Activated naive CD4-positive, alpha-beta T cell treated with anti-CD3 and anti-CD28 coated beads for 36 hours (primary cell): ENCODE measurements around the gene IL22RA2. TPM values are rescaled to one million over a fixed set of nuclear protein-coding genes. Genes with fewer than 3 reads are reported as not detected.
A peak's percentile ranks its signal among the peaks of the same experiment; 100 is the strongest.
"Not testable (repeated sequence)": the region's sequence is repeated elsewhere in the genome, so short reads cannot be mapped to it uniquely, and the experiment has no call there.

Experiments used
- CTCF ChIA-PET: fragments of 350-600 bp; sonication (Branson Sonifier 250); formaldehyde crosslinking; loops from one replicate; lab custom pipeline; 2021; ENCODE audit warnings: antibody characterized with exemption; lab: Charles Lee
- DNase-seq: peaks from one replicate; pipeline ENCODE4 v3.0.0-alpha.2; 2020
- H3K27ac Mint-ChIP-seq: one replicate; pipeline ENCODE4 v1.8.0; 2021; ENCODE audit warnings: mild to moderate bottlenecking, mixed read lengths
- H3K27me3 Mint-ChIP-seq: one replicate; pipeline ENCODE4 v1.8.0; 2021; ENCODE audit warnings: low read depth, mixed read lengths
- H3K36me3 Mint-ChIP-seq: one replicate; pipeline ENCODE4 v1.8.0; 2021; ENCODE audit warnings: low read depth, mixed read lengths
- H3K4me1 Mint-ChIP-seq: one replicate; pipeline ENCODE4 v1.8.0; 2021; ENCODE audit warnings: low read depth, mixed read lengths
- H3K4me3 Mint-ChIP-seq: one replicate; pipeline ENCODE4 v1.8.0; 2021; ENCODE audit warnings: mild to moderate bottlenecking, moderate library complexity, mixed read lengths
- H3K9me3 Mint-ChIP-seq: one replicate; pipeline ENCODE4 v1.8.0; 2021; ENCODE audit warnings: mixed read lengths
- intact Hi-C: fragments of 100-400 bp; cut with micrococcal nuclease; formaldehyde crosslinking; loops from one replicate; pipeline ENCODE4 v1.15.1; 2023
- total RNA-seq, 2 experiments: library from RNA; stranded (reverse); gene quantifications; one replicate each; pipeline ENCODE4 v1.2.3, GENCODE V29; 2021

Gene IL22RA2
- not detected for total RNA-seq

- DNase-seq: no peak
- intact Hi-C loops: no loop called here
- no peaks in the 10 kb centered on the region for H3K36me3 Mint-ChIP-seq
- no peak within 1 kb of the TSS for H3K27ac Mint-ChIP-seq
- peaks cover 10% of the 10 kb centered on the region for H3K4me1 Mint-ChIP-seq
- H3K27me3 Mint-ChIP-seq: peaks cover 2% of the 10 kb centered on the region
- no peaks in the 10 kb centered on the region for H3K9me3 Mint-ChIP-seq
- H3K4me3 Mint-ChIP-seq: no peak within 1 kb of the TSS
- CTCF ChIA-PET: no interaction called here
These were observed at the start of gene IL22RA2 for GRCh38 chr6:137173501-137173900. TSS of gene IL22RA2 (minus strand) at chr6:137173644. CDS start at chr6:137161749, 11,895 bp downstream.

GRCh38 chr6:137222381-137222780 lies 48.9 kb upstream of the IL22RA2 start:
- Mint-ChIP-seq H3K9me3 (no peaks in the 10 kb centered on the region), H3K4me1 (peaks cover 42% of the 10 kb centered on the region), H3K27me3 (no peaks in the 10 kb centered on the region), H3K4me3 (no peak overlapping the region), H3K27ac (no peak overlapping the region), H3K36me3 (peaks cover 4% of the 10 kb centered on the region)
- intact Hi-C loops: no loop called here
- CTCF ChIA-PET: interaction anchor here (0.7 kb wide), 1 partner anchor 229 kb away, joined by 3 read pairs; no protein-coding TSS in a partner anchor
- no peak for DNase-seq

- Mint-ChIP-seq H3K4me3 (peak overlapping the region; percentile 93), H3K27ac (peak overlapping the region; percentile 93), H3K36me3 (peaks cover 4% of the 10 kb centered on the region), H3K4me1 (peaks cover 50% of the 10 kb centered on the region), H3K27me3 (no peaks in the 10 kb centered on the region), H3K9me3 (no peaks in the 10 kb centered on the region)
- CTCF ChIA-PET: interaction anchor here (0.6 kb wide), 1 partner anchor 1215 kb away, joined by 3 read pairs; no protein-coding TSS in a partner anchor
- no peak for DNase-seq
- intact Hi-C loops: loop anchor here (1.0 to 5.0 kb wide), 10 partner anchors 15 to 1722 kb away; partner anchors contain the start of genes AHI1, BCLAF1, PEX7 and SLC35D3
These were observed 46.3 kb upstream of the IL22RA2 start for GRCh38 chr6:137219664-137220252.

DNA sequence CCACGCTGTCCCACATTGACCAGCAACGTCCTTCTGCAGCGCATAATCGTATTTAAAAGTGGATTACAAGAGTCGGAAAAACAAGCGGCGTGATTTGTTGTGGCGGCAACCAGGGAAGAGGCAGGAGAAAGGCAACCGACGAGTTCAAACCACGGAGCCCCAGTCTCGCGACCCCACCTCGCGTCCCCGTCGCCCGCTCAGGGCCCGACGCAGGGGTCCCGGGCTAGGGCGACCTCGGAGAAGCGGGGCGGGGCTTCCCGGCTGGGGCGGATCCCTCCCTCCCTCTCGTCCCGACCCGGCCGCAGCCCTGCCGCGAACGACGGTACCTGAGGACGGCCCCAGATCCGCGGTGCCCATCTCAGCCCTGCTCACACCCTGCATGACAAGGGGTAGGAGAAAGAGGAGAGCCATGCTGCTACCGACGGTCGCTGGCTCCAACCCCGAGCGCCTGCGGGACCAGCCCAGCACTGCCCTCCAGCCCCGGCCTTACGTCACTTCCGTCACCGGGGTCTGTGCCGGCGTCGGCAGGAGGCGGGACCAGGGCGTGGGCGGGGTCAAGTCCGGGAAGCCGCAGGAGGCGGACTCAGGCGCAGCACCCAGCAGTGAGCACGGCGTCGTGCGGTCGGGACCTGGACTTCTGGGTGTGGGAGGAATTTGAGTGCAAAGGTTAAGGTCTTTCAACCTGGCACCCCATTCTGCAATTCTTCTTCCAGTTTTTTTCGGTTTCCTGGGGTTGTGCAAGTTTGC lies 45.6 kb upstream of the IL22RA2 start, which contains the start of gene IFNGR1:
TSS of gene IFNGR1 (minus strand) at position 469 of the 747 bp plus-strand sequence. CDS start at position 411, 58 bp downstream.
- H3K9me3 Mint-ChIP-seq: no peaks in the 10 kb centered on the region
- H3K4me3 Mint-ChIP-seq: peak within 1 kb of the TSS; percentile 93
- H3K27ac Mint-ChIP-seq: peak within 1 kb of the TSS; percentile 94
- CTCF ChIA-PET: interaction anchor here (0.6 kb wide), 1 partner anchor 1216 kb away, joined by 3 read pairs; no protein-coding TSS in a partner anchor
- H3K4me1 Mint-ChIP-seq: peaks cover 49% of the 10 kb centered on the region
- DNase-seq: peak; percentile 97
- no peaks in the 10 kb centered on the region for H3K27me3 Mint-ChIP-seq
- H3K36me3 Mint-ChIP-seq: peaks cover 4% of the 10 kb centered on the region
- intact Hi-C loops: loop anchor here (1.0 to 5.0 kb wide), 11 partner anchors 15 to 1722 kb away; partner anchors contain the start of genes AHI1, BCLAF1, PEX7 and SLC35D3

GRCh38 chr6:137218473-137218916 lies 45.1 kb upstream of the IL22RA2 start:
- intact Hi-C loops: loop anchor here (1.0 to 5.0 kb wide), 8 partner anchors 50 to 1721 kb away; partner anchors contain the start of genes AHI1, BCLAF1, PEX7 and SLC35D3
- H3K36me3 Mint-ChIP-seq: peaks cover 4% of the 10 kb centered on the region
- no peaks in the 10 kb centered on the region for H3K27me3 Mint-ChIP-seq
- peak overlapping the region; percentile 94 for H3K27ac Mint-ChIP-seq
- H3K9me3 Mint-ChIP-seq: no peaks in the 10 kb centered on the region
- peak overlapping the region; percentile 93 for H3K4me3 Mint-ChIP-seq
- DNase-seq: peak; percentile 64
- CTCF ChIA-PET: interaction anchor here (1.1 kb wide), 1 partner anchor 53 kb away, joined by 4 read pairs; no protein-coding TSS in a partner anchor
- H3K4me1 Mint-ChIP-seq: peaks cover 49% of the 10 kb centered on the region

DNA sequence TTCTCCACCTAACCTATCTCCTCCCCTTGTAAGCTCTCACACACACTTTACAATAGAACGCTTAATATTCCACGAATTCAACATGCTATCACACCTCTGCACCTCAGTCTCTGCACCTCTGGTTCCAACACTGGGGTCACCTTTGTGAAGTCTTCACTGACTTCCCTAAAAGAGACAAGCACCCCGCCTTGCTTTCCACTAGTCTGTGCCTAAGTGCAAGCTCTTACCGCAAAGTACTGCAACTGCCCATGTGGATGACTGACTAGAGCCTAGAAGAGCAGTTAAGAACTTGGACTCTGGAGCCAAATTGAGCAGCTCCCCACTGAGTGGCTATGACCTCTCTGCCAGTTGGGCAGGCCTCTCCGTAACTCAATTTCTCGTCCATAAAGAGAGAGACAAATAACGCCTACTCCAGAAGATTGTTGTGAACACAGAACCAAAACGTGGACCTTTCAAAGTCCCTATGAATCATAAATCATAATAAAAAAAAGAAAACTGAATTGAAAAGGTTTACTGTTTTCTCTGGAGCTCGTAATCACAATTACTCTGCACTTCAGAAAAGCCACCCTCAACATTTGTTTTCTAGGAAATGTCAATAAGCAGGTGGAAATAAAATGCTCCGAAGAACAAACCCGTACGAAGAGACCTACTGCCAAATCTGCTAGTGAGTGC lies 44.5 kb upstream of the IL22RA2 start:
- intact Hi-C loops: loop anchor here (1.0 to 5.0 kb wide), 8 partner anchors 50 to 1721 kb away; partner anchors contain the start of genes AHI1, BCLAF1, PEX7 and SLC35D3
- Mint-ChIP-seq H3K27me3 (no peaks in the 10 kb centered on the region), H3K4me3 (peak overlapping the region; percentile 93), H3K9me3 (no peaks in the 10 kb centered on the region), H3K36me3 (peaks cover 6% of the 10 kb centered on the region), H3K4me1 (peaks cover 47% of the 10 kb centered on the region), H3K27ac (peak overlapping the region; percentile 94)
- CTCF ChIA-PET: interaction anchor here (0.9 to 1.1 kb wide), 2 partner anchors 52 to 198 kb away, joined by 3 to 4 read pairs; no protein-coding TSS in a partner anchor
- DNase-seq: no peak

GRCh38 chr6:137216875-137217553 lies 43.6 kb upstream of the IL22RA2 start:
- peaks cover 8% of the 10 kb centered on the region for H3K36me3 Mint-ChIP-seq
- no peak overlapping the region for H3K4me3 Mint-ChIP-seq
- H3K9me3 Mint-ChIP-seq: no peaks in the 10 kb centered on the region
- CTCF ChIA-PET: interaction anchor here (0.9 kb wide), 1 partner anchor 198 kb away, joined by 3 read pairs; no protein-coding TSS in a partner anchor
- intact Hi-C loops: loop anchor here (5.0 kb wide), 4 partner anchors 295 to 1720 kb away; partner anchors contain the start of genes AHI1 and SLC35D3
- H3K27ac Mint-ChIP-seq: no peak overlapping the region
- DNase-seq: no peak
- peaks cover 49% of the 10 kb centered on the region for H3K4me1 Mint-ChIP-seq
- no peaks in the 10 kb centered on the region for H3K27me3 Mint-ChIP-seq

DNA sequence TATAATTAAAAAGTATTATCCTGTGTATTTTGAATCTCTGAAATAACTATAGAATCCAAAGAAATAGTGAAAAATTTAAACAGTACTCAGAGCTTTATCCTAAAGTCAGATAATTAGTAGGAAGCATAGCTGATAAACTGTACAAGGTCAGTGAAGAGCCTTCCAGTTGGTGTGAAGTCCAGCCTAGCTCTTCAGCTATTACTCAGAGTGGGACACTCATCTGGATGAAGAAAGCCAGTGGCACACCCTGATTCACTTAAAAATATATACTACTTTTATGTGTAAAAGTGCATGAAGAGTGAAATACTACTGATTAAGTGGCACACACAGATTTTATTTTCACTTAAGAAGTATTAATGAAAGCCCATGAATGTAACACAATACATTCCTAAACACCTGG lies 42.7 kb upstream of the IL22RA2 start:
- no peak for DNase-seq
- Mint-ChIP-seq H3K27ac (no peak overlapping the region), H3K4me3 (no peak overlapping the region), H3K36me3 (peaks cover 11% of the 10 kb centered on the region), H3K4me1 (peaks cover 49% of the 10 kb centered on the region), H3K27me3 (no peaks in the 10 kb centered on the region), H3K9me3 (no peaks in the 10 kb centered on the region)
- intact Hi-C loops: loop anchor here (5.0 kb wide), 4 partner anchors 294 to 1719 kb away; partner anchors contain the start of genes AHI1 and SLC35D3
- CTCF ChIA-PET: interaction anchor here (0.7 kb wide), 1 partner anchor 231 kb away, joined by 3 read pairs; no protein-coding TSS in a partner anchor

DNA sequence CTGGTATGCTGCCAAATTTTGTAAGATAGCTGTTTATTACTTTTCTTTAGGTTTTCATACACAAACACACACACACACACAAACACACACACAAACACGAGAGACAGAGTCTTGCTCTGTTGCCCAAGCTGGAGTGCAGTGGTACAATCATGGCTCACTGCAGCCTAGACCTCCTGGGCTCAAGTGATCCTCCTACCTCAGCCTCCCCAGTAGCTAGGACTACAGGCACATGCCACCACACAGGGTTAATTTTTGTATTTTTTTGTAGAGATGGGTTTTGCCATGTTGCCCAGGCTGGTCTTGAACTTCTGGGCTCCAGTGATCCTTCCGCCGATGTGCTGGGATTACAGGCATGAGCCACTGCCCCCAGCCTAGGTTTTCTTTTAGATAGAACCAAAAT lies 42.2 kb upstream of the IL22RA2 start:
- H3K36me3 Mint-ChIP-seq: peaks cover 11% of the 10 kb centered on the region
- H3K27me3 Mint-ChIP-seq, H3K27ac Mint-ChIP-seq, H3K4me3 Mint-ChIP-seq, H3K9me3 Mint-ChIP-seq, DNase-seq: not testable (repeated sequence)
- intact Hi-C loops: loop anchor here (5.0 kb wide), 4 partner anchors 293 to 1718 kb away; partner anchors contain the start of genes AHI1 and SLC35D3
- CTCF ChIA-PET: interaction anchor here (0.7 kb wide), 1 partner anchor 231 kb away, joined by 3 read pairs; no protein-coding TSS in a partner anchor
- H3K4me1 Mint-ChIP-seq: peaks cover 49% of the 10 kb centered on the region

- peaks cover 2% of the 10 kb centered on the region for H3K9me3 Mint-ChIP-seq
- no peak overlapping the region for H3K27ac Mint-ChIP-seq
- peaks cover 14% of the 10 kb centered on the region for H3K36me3 Mint-ChIP-seq
- no peaks in the 10 kb centered on the region for H3K27me3 Mint-ChIP-seq
- intact Hi-C loops: loop anchor here (5.0 kb wide), 4 partner anchors 293 to 1718 kb away; partner anchors contain the start of genes AHI1 and SLC35D3
- CTCF ChIA-PET: no interaction called here
- no peak for DNase-seq
- no peak overlapping the region for H3K4me3 Mint-ChIP-seq
- H3K4me1 Mint-ChIP-seq: peaks cover 43% of the 10 kb centered on the region
These were observed 41.5 kb upstream of the IL22RA2 start for GRCh38 chr6:137214931-137215330.

- DNase-seq: no peak
- CTCF ChIA-PET: no interaction called here
- Mint-ChIP-seq H3K27me3 (no peaks in the 10 kb centered on the region), H3K36me3 (peaks cover 23% of the 10 kb centered on the region), H3K4me1 (peaks cover 43% of the 10 kb centered on the region), H3K27ac (no peak overlapping the region), H3K4me3 (no peak overlapping the region), H3K9me3 (peaks cover 8% of the 10 kb centered on the region)
- intact Hi-C loops: no loop called here
These were observed 40.4 kb upstream of the IL22RA2 start for GRCh38 chr6:137213813-137214212.
